SJCRH30 (cell line): ENCODE results near the gene RBMS3. TPM values are rescaled to one million over a fixed set of nuclear protein-coding genes. Genes with fewer than 3 reads are reported as not detected.

Experiments
- DNase-seq, 2 experiments: peaks; one replicate each; pipeline ENCODE4 v3.0.0-alpha.2; 2015 to 2020
- H3K27ac ChIP-seq: fragments of 250-450 bp; sonication (Bioruptor Pico); 2 replicates; pipeline ENCODE4 v1.5.1; 2020; ENCODE audit warnings: mild to moderate bottlenecking, moderate library complexity
- H3K27me3 ChIP-seq: fragments of 250-450 bp; sonication (Bioruptor Pico); 2 replicates; pipeline ENCODE4 v1.5.1; 2020; ENCODE audit warnings: mild to moderate bottlenecking, moderate library complexity
- H3K36me3 ChIP-seq: fragments of 250-450 bp; sonication (Bioruptor Pico); 2 replicates; pipeline ENCODE4 v1.5.1; 2020; ENCODE audit warnings: mild to moderate bottlenecking, moderate library complexity
- H3K4me1 ChIP-seq: fragments of 250-450 bp; sonication (Bioruptor Pico); 2 replicates; pipeline ENCODE4 v1.5.1; 2020; ENCODE audit warnings: mild to moderate bottlenecking, moderate library complexity
- H3K4me3 ChIP-seq: fragments of 250-450 bp; sonication (Bioruptor Pico); 2 replicates; pipeline ENCODE4 v1.5.1; 2020; ENCODE audit warnings: mild to moderate bottlenecking, moderate library complexity
- H3K9me3 ChIP-seq: fragments of 250-450 bp; sonication (Bioruptor Pico); replicated peaks from 2 replicates; pipeline ENCODE4 v1.5.1; 2020; ENCODE audit warnings: mild to moderate bottlenecking, moderate library complexity
- total RNA-seq: library from RNA; depleted of rRNA; stranded (reverse); fragments of >200 nt; shearing (Covaris generic); gene quantifications from 2 replicates; pipeline ENCODE4 v1.2.3, GENCODE V29; 2014

RBMS3 gene
- total RNA-seq, 1 experiment from 2014 or later = 9.5 TPM

GRCh38 chr3:29488922-29489321, 208.1 kb downstream of the RBMS3 start:
- Histone ChIP-seq H3K27me3 (no peaks in the 10 kb centered on the region), H3K4me3 (no peak overlapping the region), H3K36me3 (no peaks in the 10 kb centered on the region), H3K4me1 (no peaks in the 10 kb centered on the region), H3K9me3 (no peaks in the 10 kb centered on the region), H3K27ac (no peak overlapping the region)
- DNase-seq = no peak

GRCh38 chr3:29493109-29493508, 212.2 kb downstream of the RBMS3 start:
- no peak for DNase-seq

GRCh38 chr3:29494305-29495036, 213.6 kb downstream of the RBMS3 start:
- Histone ChIP-seq H3K4me1 (no peaks in the 10 kb centered on the region), H3K4me3 (no peak overlapping the region), H3K27me3 (no peaks in the 10 kb centered on the region), H3K9me3 (no peaks in the 10 kb centered on the region), H3K27ac (no peak overlapping the region), H3K36me3 (no peaks in the 10 kb centered on the region)
- no peak for DNase-seq

More at GRCh38 chr3:29493109-29493508, 212.2 kb downstream of the RBMS3 start:
- Histone ChIP-seq H3K4me3 (no peak overlapping the region), H3K4me1 (no peaks in the 10 kb centered on the region), H3K36me3 (no peaks in the 10 kb centered on the region), H3K9me3 (no peaks in the 10 kb centered on the region), H3K27me3 (no peaks in the 10 kb centered on the region), H3K27ac (no peak overlapping the region)

- 0 out of 2 replicates have a peak, but pooled peaks cover 4% of the 10 kb centered on the region for H3K4me1 ChIP-seq
These were observed 216.4 kb downstream of the RBMS3 start for GRCh38 chr3:29497282-29497681.

GRCh38 chr3:29502771-29503170, 221.9 kb downstream of the RBMS3 start:
- H3K9me3 ChIP-seq = no peaks in the 10 kb centered on the region
- H3K27ac ChIP-seq = no peak overlapping the region
- no peak overlapping the region for H3K4me3 ChIP-seq

More at GRCh38 chr3:29497282-29497681, 216.4 kb downstream of the RBMS3 start:
- Histone ChIP-seq H3K36me3 (no peaks in the 10 kb centered on the region), H3K4me3 (no peak overlapping the region), H3K27ac (no peak overlapping the region), H3K9me3 (no peaks in the 10 kb centered on the region), H3K27me3 (no peaks in the 10 kb centered on the region)
- DNase-seq = no peak

GRCh38 chr3:29503314-29503713, 222.4 kb downstream of the RBMS3 start:
- Histone ChIP-seq H3K27ac (no peak overlapping the region), H3K4me1 (0 out of 2 replicates have a peak, but pooled peaks cover 4% of the 10 kb centered on the region), H3K4me3 (no peak overlapping the region), H3K9me3 (no peaks in the 10 kb centered on the region), H3K36me3 (no peaks in the 10 kb centered on the region), H3K27me3 (no peaks in the 10 kb centered on the region)
- DNase-seq = no peak

More at GRCh38 chr3:29502771-29503170, 221.9 kb downstream of the RBMS3 start:
- Histone ChIP-seq H3K4me1 (0 out of 2 replicates have a peak, but pooled peaks cover 4% of the 10 kb centered on the region), H3K27me3 (no peaks in the 10 kb centered on the region), H3K36me3 (no peaks in the 10 kb centered on the region)
- no peak for DNase-seq

- DNase-seq = no peak
- Histone ChIP-seq H3K9me3 (no peaks in the 10 kb centered on the region), H3K4me3 (no peak overlapping the region), H3K27ac (no peak overlapping the region), H3K4me1 (0 out of 2 replicates have a peak, but pooled peaks cover 4% of the 10 kb centered on the region), H3K27me3 (no peaks in the 10 kb centered on the region), H3K36me3 (no peaks in the 10 kb centered on the region)
These were observed 223.1 kb downstream of the RBMS3 start for GRCh38 chr3:29503958-29504357.

- Histone ChIP-seq H3K9me3 (no peaks in the 10 kb centered on the region), H3K36me3 (no peaks in the 10 kb centered on the region), H3K4me3 (no peak overlapping the region), H3K27ac (no peak overlapping the region), H3K27me3 (no peaks in the 10 kb centered on the region), H3K4me1 (no peaks in the 10 kb centered on the region)
- DNase-seq = no peak
These were observed 225.6 kb downstream of the RBMS3 start for GRCh38 chr3:29506502-29506901.

GRCh38 chr3:29511701-29512100, 230.8 kb downstream of the RBMS3 start:
- Histone ChIP-seq H3K36me3 (no peaks in the 10 kb centered on the region), H3K27me3 (no peaks in the 10 kb centered on the region), H3K9me3 (no peaks in the 10 kb centered on the region), H3K27ac (no peak overlapping the region), H3K4me3 (no peak overlapping the region), H3K4me1 (no peaks in the 10 kb centered on the region)
- no peak for DNase-seq

GRCh38 chr3:29512641-29513040, 231.8 kb downstream of the RBMS3 start:
- no peak overlapping the region for H3K27ac ChIP-seq
- H3K36me3 ChIP-seq = no peaks in the 10 kb centered on the region
- H3K4me1 ChIP-seq = no peaks in the 10 kb centered on the region
- no peaks in the 10 kb centered on the region for H3K27me3 ChIP-seq
- H3K9me3 ChIP-seq = no peaks in the 10 kb centered on the region
- DNase-seq = no peak
- no peak overlapping the region for H3K4me3 ChIP-seq

- Histone ChIP-seq H3K4me3 (no peak overlapping the region), H3K36me3 (no peaks in the 10 kb centered on the region), H3K27ac (no peak overlapping the region)
These were observed 232.4 kb downstream of the RBMS3 start for GRCh38 chr3:29513236-29513635.

GRCh38 chr3:29514170-29514569, 233.3 kb downstream of the RBMS3 start:
- Histone ChIP-seq H3K27me3 (no peaks in the 10 kb centered on the region), H3K4me3 (no peak overlapping the region), H3K36me3 (no peaks in the 10 kb centered on the region), H3K9me3 (no peaks in the 10 kb centered on the region), H3K4me1 (no peaks in the 10 kb centered on the region), H3K27ac (no peak overlapping the region)
- no peak for DNase-seq

More at GRCh38 chr3:29513236-29513635, 232.4 kb downstream of the RBMS3 start:
- DNase-seq = no peak
- Histone ChIP-seq H3K27me3 (no peaks in the 10 kb centered on the region), H3K4me1 (no peaks in the 10 kb centered on the region), H3K9me3 (no peaks in the 10 kb centered on the region)

GRCh38 chr3:29514912-29515311, 234.0 kb downstream of the RBMS3 start:
- H3K27me3 ChIP-seq = no peaks in the 10 kb centered on the region
- no peak for DNase-seq
- no peaks in the 10 kb centered on the region for H3K9me3 ChIP-seq
- no peaks in the 10 kb centered on the region for H3K36me3 ChIP-seq
- H3K27ac ChIP-seq = no peak overlapping the region
- no peaks in the 10 kb centered on the region for H3K4me1 ChIP-seq
- H3K4me3 ChIP-seq = no peak overlapping the region

GRCh38 chr3:29515451-29515850, 234.6 kb downstream of the RBMS3 start:
- Histone ChIP-seq H3K27me3 (no peaks in the 10 kb centered on the region), H3K27ac (no peak overlapping the region), H3K4me3 (no peak overlapping the region), H3K9me3 (no peaks in the 10 kb centered on the region), H3K4me1 (no peaks in the 10 kb centered on the region), H3K36me3 (no peaks in the 10 kb centered on the region)
- DNase-seq = no peak

GRCh38 chr3:29516164-29516563, 235.3 kb downstream of the RBMS3 start:
- no peak overlapping the region for H3K4me3 ChIP-seq
- no peak for DNase-seq
- no peaks in the 10 kb centered on the region for H3K36me3 ChIP-seq
- H3K27ac ChIP-seq = no peak overlapping the region
- H3K4me1 ChIP-seq = no peaks in the 10 kb centered on the region
- H3K9me3 ChIP-seq = no peaks in the 10 kb centered on the region
- H3K27me3 ChIP-seq = no peaks in the 10 kb centered on the region

- no peak for DNase-seq
- H3K4me1 ChIP-seq = no peaks in the 10 kb centered on the region
- H3K27me3 ChIP-seq = no peaks in the 10 kb centered on the region
- no peaks in the 10 kb centered on the region for H3K9me3 ChIP-seq
- no peaks in the 10 kb centered on the region for H3K36me3 ChIP-seq
- H3K27ac ChIP-seq = no peak overlapping the region
- H3K4me3 ChIP-seq = no peak overlapping the region
These were observed 239.9 kb downstream of the RBMS3 start for GRCh38 chr3:29520764-29521163.
